GM18519 (cell line): ENCODE results near the gene BIRC2.
"Not testable (repeated sequence)": the region's sequence is repeated elsewhere in the genome, so short reads cannot be mapped to it uniquely, and the experiment has no call there.

ENCODE experiments used
- ATAC-seq: cut with Tn5 transposase; IDR thresholded peaks from one replicate; pipeline ENCODE4 v1.9.1; 2021; ENCODE audit warnings: mild to moderate bottlenecking, moderate library complexity; ENCODE audit not compliant: unreplicated experiment, low FRiP score

The BIRC2 gene

GRCh38 chr11:102374633-102375424, 27.8 kb downstream of the BIRC2 start:
- not testable (repeated sequence) for ATAC-seq

- ATAC-seq: no peak
These were observed 28.8 kb downstream of the BIRC2 start for GRCh38 chr11:102375720-102376399.

GRCh38 chr11:102377891-102378290, 30.9 kb downstream of the BIRC2 start:
- ATAC-seq: no peak

- no peak for ATAC-seq
These were observed 31.8 kb downstream of the BIRC2 start for GRCh38 chr11:102378818-102379217.

GRCh38 chr11:102382384-102382783, 35.4 kb downstream of the BIRC2 start:
- no peak for ATAC-seq

- ATAC-seq: no peak
These were observed 36.8 kb downstream of the BIRC2 start for GRCh38 chr11:102383839-102384238.

- ATAC-seq: no peak
These were observed 37.5 kb downstream of the BIRC2 start for GRCh38 chr11:102384419-102385079.

GRCh38 chr11:102385085-102386007, 38.3 kb downstream of the BIRC2 start:
- ATAC-seq: no peak

- no peak for ATAC-seq
These were observed 39.2 kb downstream of the BIRC2 start for GRCh38 chr11:102386136-102386734.

GRCh38 chr11:102387043-102387781, 40.2 kb downstream of the BIRC2 start:
- ATAC-seq: no peak

- no peak for ATAC-seq
These were observed 42.2 kb downstream of the BIRC2 start for GRCh38 chr11:102389253-102389652.

- ATAC-seq: peak; percentile 66
These were observed 43.9 kb downstream of the BIRC2 start for GRCh38 chr11:102390667-102391465.

- ATAC-seq: no peak
These were observed 44.7 kb downstream of the BIRC2 start for GRCh38 chr11:102391549-102392237.

GRCh38 chr11:102393272-102393730, 46.3 kb downstream of the BIRC2 start:
- ATAC-seq: no peak

- ATAC-seq: no peak
These were observed 48.8 kb downstream of the BIRC2 start for GRCh38 chr11:102395720-102396393.

- ATAC-seq: no peak
These were observed 49.9 kb downstream of the BIRC2 start for GRCh38 chr11:102396708-102397563.
